ENCODE data around the gene ISL1. TPM values are rescaled to one million over a fixed set of nuclear protein-coding genes. Genes with fewer than 3 reads are reported as not detected.

ISL1 gene
- total RNA-seq = not detected

DNA sequence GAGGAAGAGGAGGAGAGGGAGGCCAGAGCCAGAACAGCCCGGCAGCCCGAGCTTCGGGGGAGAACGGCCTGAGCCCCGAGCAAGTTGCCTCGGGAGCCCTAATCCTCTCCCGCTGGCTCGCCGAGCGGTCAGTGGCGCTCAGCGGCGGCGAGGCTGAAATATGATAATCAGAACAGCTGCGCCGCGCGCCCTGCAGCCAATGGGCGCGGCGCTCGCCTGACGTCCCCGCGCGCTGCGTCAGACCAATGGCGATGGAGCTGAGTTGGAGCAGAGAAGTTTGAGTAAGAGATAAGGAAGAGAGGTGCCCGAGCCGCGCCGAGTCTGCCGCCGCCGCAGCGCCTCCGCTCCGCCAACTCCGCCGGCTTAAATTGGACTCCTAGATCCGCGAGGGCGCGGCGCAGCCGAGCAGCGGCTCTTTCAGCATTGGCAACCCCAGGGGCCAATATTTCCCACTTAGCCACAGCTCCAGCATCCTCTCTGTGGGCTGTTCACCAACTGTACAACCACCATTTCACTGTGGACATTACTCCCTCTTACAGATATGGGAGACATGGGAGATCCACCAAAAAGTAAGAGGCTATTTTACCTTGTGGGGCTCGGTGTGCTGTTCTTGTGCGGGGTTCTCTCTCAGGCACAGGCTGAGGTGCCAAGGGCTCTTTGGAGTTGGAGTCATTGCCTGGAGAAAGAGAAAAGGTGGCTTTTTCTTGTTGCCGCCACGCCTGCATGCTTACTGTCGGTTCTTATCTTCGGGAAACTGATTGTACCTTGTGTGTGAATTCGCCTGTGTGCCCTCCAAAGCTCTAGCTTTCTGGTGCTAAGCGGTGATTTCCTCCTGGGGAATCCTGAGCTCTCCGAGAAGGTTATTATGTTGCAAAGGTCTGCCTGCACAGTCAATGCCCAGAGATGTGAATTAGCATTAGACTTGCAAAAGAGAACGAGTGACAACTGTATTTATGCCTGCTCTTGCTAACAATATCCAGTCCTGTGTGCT, at the start of gene ISL1:
ISL1 (plus strand) TSS at position 318 of the 991 bp plus-strand sequence; CDS start at position 542, 224 bp downstream.
- Mint-ChIP-seq H3K4me3 (peak within 1 kb of the TSS; percentile 48), H3K36me3 (ENCODE audit: low read depth) (peaks cover 9% of the 10 kb centered on the region), H3K27me3 (ENCODE audit: low read depth) (peaks cover 87% of the 10 kb centered on the region), H3K4me1 (ENCODE audit: low read depth) (peaks cover 6% of the 10 kb centered on the region), H3K9me3 (ENCODE audit: insufficient read depth) (no peaks in the 10 kb centered on the region), H3K27ac (peak within 1 kb of the TSS; percentile 43)
- CTCF ChIA-PET = no interaction called here
- ATAC-seq = no peak
- POLR2A ChIA-PET = no interaction called here
- DNase-seq = no peak

DNA sequence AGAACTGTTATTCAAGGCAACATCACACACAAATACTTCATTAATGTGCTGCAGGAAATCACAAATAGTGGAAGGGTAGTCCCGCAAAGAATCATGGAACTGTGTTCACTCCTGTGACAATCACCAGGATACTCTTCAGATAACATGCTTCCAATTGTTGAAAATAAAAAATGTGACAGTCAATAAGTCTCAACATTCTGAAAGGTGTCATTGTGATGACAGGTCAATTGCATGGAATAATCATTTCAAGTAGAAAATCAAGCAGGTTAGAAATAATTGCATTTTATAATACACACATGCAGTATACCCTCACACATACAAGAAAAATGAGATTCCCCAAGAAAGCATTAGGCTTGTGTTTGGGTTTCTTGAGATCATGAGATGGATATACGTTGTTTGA, 46.4 kb upstream of the ISL1 start:
- Mint-ChIP-seq H3K9me3 (ENCODE audit: insufficient read depth) (no peaks in the 10 kb centered on the region), H3K36me3 (ENCODE audit: low read depth) (no peaks in the 10 kb centered on the region), H3K4me1 (ENCODE audit: low read depth) (no peaks in the 10 kb centered on the region), H3K4me3 (no peak overlapping the region), H3K27ac (no peak overlapping the region), H3K27me3 (ENCODE audit: low read depth) (no peaks in the 10 kb centered on the region)
- no peak for ATAC-seq
- POLR2A ChIA-PET = no interaction called here
- CTCF ChIA-PET = no interaction called here
- no peak for DNase-seq

DNA sequence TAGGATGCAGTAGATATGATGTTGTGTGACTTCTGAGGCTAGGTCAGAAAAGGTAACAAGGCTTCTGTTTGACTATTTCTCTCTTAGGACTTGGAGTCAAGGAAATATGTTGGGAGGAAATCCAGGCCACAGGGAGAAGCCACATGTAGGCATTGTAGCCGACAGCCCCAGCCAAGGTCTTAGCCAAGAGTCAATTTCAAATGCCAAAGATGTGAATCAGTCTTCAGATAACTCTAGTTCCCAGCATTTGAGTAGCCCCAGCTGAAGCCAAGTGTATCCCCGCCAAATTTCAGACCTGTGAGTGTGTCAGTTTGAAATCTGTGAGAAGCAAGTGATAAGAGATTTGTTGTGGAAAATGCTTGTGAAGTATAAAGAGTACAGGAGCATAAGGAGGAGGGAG, 38.1 kb upstream of the ISL1 start:
- Mint-ChIP-seq H3K4me3 (no peak overlapping the region), H3K9me3 (ENCODE audit: insufficient read depth) (no peaks in the 10 kb centered on the region), H3K27me3 (ENCODE audit: low read depth) (no peaks in the 10 kb centered on the region), H3K27ac (no peak overlapping the region), H3K36me3 (ENCODE audit: low read depth) (no peaks in the 10 kb centered on the region), H3K4me1 (ENCODE audit: low read depth) (no peaks in the 10 kb centered on the region)
- ChIA-PET POLR2A (no interaction called here), CTCF (no interaction called here)
- no peak for ATAC-seq
- no peak for DNase-seq

DNA sequence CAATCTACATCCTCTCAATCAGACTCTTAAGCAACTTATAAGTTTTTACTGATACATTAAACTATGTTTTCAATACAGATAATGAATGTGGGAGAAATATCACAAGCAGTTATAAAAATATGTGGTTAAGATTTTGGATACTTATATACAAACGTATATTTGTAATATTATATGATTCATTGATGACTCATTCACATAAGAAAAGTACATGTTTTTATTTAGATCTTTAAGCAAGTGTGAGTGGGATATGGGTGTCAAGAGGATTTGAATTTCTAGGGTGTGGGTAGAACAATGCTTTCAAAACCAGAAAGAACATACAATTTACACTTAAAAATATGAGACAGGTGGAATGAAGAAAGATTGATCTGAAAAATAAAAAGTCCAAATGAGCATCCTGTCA, 36.1 kb upstream of the ISL1 start:
- ChIA-PET POLR2A (no interaction called here), CTCF (no interaction called here)
- DNase-seq (no peak), ATAC-seq (no peak)
- Mint-ChIP-seq H3K4me3 (no peak overlapping the region), H3K27ac (no peak overlapping the region), H3K36me3 (ENCODE audit: low read depth) (no peaks in the 10 kb centered on the region), H3K27me3 (ENCODE audit: low read depth) (no peaks in the 10 kb centered on the region), H3K9me3 (ENCODE audit: insufficient read depth) (no peaks in the 10 kb centered on the region), H3K4me1 (ENCODE audit: low read depth) (no peaks in the 10 kb centered on the region)

DNA sequence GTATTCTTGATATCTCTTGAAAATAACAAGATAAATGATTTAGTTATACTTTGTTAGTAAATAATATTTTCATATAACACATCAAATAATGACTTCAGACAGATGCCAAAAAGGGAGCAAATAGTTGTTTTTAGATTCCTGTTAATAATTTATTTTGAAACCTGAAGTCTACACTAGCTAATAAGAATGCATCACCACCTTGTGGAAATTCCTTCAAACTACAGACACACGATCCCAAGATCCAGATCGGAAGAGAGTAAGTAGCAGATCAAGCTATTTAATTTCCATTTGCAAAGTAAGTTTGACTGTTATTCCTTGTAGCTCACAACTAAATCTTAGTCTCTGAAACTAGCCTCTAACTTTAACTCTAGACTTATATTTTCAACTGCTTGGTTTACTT, 35.5 kb upstream of the ISL1 start:
- ATAC-seq = no peak
- ChIA-PET CTCF (interaction anchor here (0.6 kb wide), 1 partner anchor 179 kb away, joined by 3 read pairs; no protein-coding TSS in a partner anchor), POLR2A (no interaction called here)
- no peaks in the 10 kb centered on the region for H3K9me3 Mint-ChIP-seq (ENCODE audit: insufficient read depth)
- H3K4me1 Mint-ChIP-seq (ENCODE audit: low read depth) = no peaks in the 10 kb centered on the region
- DNase-seq = no peak
- no peaks in the 10 kb centered on the region for H3K36me3 Mint-ChIP-seq (ENCODE audit: low read depth)
- H3K27ac Mint-ChIP-seq = no peak overlapping the region
- H3K27me3 Mint-ChIP-seq (ENCODE audit: low read depth) = no peaks in the 10 kb centered on the region
- no peak overlapping the region for H3K4me3 Mint-ChIP-seq

DNA sequence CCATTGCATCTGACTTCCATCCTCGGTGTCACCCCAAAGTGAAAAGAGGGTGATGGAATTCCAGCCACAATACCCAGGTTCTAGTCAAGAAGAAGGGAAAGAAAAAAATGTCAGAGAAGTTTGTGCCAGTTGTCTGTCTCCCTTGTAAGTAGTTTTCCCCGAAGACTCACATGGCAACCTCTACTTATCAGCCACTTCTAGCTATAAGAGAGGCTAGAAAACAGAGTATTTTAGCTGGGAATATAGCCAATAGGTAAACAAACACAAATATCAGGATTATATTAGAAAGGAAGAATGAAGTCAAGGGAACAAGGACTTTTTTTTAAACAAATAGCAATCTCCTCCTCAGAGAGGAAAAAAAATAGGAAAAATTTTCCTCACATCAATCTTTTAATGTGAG, 12.2 kb upstream of the ISL1 start:
- POLR2A ChIA-PET = no interaction called here
- Mint-ChIP-seq H3K27ac (no peak overlapping the region), H3K9me3 (ENCODE audit: insufficient read depth) (no peaks in the 10 kb centered on the region), H3K27me3 (ENCODE audit: low read depth) (no peaks in the 10 kb centered on the region), H3K36me3 (ENCODE audit: low read depth) (no peaks in the 10 kb centered on the region), H3K4me3 (no peak overlapping the region), H3K4me1 (ENCODE audit: low read depth) (no peaks in the 10 kb centered on the region)
- CTCF ChIA-PET = interaction anchor here (0.7 kb wide), 1 partner anchor 11 kb away, joined by 3 read pairs; no protein-coding TSS in a partner anchor
- no peak for ATAC-seq
- DNase-seq = no peak

DNA sequence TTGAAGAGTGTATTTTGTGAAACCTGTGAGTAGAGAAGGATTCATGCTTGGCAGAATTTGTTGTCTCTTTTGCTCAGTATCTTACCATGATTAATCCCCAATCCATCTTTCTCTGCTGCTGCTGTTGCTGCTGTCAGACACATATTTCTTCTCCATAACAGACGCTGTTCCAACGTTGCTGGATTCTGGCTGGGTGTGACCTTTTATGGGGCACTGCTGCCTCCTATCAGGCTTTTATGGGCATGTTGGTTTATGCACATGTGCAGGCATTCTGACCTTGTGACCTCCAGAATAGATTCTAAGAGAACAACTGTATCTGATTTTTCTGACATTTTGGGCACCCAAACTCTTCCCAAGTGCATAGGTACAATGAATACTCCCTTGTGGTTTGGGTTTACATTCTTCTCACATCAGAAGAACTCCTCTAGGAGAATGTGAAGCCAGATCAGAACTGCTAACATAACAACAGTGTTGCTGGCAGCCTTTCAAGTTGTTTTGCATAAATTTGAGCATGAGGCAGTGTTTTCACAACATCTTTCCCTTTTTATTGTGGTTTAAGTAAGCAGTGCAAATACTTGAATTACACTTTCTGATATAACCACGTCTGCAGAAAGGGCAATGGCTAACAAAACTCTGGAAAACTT, 9.2 kb upstream of the ISL1 start:
- ATAC-seq = no peak
- ChIA-PET CTCF (no interaction called here), POLR2A (no interaction called here)
- Mint-ChIP-seq H3K4me3 (no peak overlapping the region), H3K27me3 (ENCODE audit: low read depth) (peaks cover 26% of the 10 kb centered on the region), H3K9me3 (ENCODE audit: insufficient read depth) (peaks cover 5% of the 10 kb centered on the region), H3K27ac (no peak overlapping the region), H3K36me3 (ENCODE audit: low read depth) (peaks cover 5% of the 10 kb centered on the region), H3K4me1 (ENCODE audit: low read depth) (peaks cover 5% of the 10 kb centered on the region)
- DNase-seq = no peak

DNA sequence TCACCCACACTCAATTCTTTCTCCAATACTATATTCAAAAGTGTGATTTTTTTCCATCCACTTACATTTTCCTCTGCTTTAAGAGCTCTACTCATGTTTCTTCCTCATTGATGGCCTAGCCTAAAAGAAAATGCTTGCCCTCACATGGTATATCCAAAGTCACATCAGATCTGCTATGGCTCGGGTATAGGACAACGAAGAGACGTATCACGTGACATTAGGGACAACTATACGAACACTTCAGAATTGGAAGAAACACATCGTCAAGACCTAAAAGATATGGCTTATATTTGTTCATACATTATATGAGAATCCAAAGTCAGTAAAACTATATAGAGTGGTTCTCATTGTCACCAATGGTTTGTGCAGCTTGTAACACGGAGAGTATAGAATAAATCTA, 8.2 kb upstream of the ISL1 start:
- ChIA-PET POLR2A (interaction anchor here (0.6 kb wide), 1 partner anchor 256 kb away, joined by 3 read pairs; no protein-coding TSS in a partner anchor), CTCF (no interaction called here)
- peaks cover 5% of the 10 kb centered on the region for H3K9me3 Mint-ChIP-seq (ENCODE audit: insufficient read depth)
- DNase-seq (no peak), ATAC-seq (no peak)
- H3K27ac Mint-ChIP-seq = no peak overlapping the region
- H3K36me3 Mint-ChIP-seq (ENCODE audit: low read depth) = peaks cover 5% of the 10 kb centered on the region
- H3K4me1 Mint-ChIP-seq (ENCODE audit: low read depth) = peaks cover 5% of the 10 kb centered on the region
- H3K4me3 Mint-ChIP-seq = no peak overlapping the region
- peaks cover 33% of the 10 kb centered on the region for H3K27me3 Mint-ChIP-seq (ENCODE audit: low read depth)

DNA sequence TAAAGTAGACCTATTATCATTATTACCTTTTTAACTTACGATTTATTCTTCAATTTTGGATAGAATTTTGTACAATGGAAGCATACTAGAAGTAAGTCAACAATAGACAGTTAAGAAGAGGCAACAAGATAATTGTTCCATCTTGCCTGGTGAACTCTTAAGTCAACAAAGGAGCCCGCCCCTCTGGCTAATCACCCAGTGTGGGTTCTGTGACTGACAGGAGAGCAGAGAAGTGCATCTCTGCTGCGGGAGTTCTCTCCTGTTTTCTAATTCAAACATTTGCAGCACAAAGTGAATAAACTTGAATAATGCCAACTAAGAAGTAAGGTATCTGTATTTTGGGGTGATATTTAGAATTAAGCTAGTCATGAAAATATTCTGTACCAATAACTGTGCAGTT, 6.7 kb upstream of the ISL1 start:
- Mint-ChIP-seq H3K4me3 (no peak overlapping the region), H3K4me1 (ENCODE audit: low read depth) (peaks cover 5% of the 10 kb centered on the region), H3K36me3 (ENCODE audit: low read depth) (peaks cover 5% of the 10 kb centered on the region), H3K9me3 (ENCODE audit: insufficient read depth) (peaks cover 5% of the 10 kb centered on the region), H3K27ac (no peak overlapping the region), H3K27me3 (ENCODE audit: low read depth) (peaks cover 45% of the 10 kb centered on the region)
- ATAC-seq (no peak), DNase-seq (no peak)
- CTCF ChIA-PET = no interaction called here
- POLR2A ChIA-PET = no interaction called here

DNA sequence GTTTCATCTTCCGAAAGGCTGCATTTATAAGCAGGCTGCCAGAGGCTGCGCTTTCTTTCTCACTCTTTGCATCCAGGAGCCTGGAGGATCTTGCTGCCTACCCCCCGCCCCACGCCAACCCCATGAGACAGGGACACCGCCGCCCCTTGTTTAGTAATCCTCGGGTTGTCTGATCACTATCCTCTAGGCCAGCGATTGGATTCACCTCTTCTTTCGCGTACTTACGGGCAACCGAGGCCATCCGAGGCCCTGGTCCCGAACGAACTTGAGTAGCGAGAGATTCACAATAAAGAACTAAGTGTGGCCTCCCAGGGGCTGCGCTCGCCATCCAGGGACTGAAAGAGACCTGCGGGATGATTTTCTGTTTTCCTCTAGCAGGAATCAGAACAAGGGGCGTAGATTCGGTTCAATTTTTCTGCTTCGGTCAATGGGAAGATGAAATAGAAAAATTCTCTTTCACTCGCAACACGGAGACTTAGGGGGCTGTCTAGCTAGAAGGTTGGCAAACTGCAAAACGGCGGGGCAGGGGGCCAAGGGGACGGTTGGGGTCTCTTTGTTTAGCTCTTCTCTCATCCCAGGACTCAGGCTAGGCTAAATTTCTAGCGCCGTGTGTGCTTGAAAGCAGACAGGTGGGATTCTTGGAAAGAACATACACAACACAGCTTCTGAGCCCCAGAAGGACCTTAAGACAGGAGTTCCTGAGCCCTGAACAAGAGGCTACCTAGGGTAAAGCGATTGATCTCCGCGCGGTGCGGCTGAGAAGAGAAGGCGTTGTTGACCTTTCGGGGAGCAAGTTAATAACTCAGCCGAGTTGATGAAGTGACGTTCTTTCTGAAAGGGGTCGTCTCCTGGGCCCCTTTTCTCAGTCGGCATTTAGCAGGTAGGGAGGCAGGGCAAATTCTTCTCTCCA, 5.8 kb upstream of the ISL1 start:
- POLR2A ChIA-PET = no interaction called here
- ATAC-seq (no peak), DNase-seq (no peak)
- H3K4me1 Mint-ChIP-seq (ENCODE audit: low read depth) = peaks cover 6% of the 10 kb centered on the region
- no peak overlapping the region for H3K4me3 Mint-ChIP-seq
- no peak overlapping the region for H3K27ac Mint-ChIP-seq
- H3K27me3 Mint-ChIP-seq (ENCODE audit: low read depth) = peaks cover 54% of the 10 kb centered on the region
- H3K36me3 Mint-ChIP-seq (ENCODE audit: low read depth) = peaks cover 8% of the 10 kb centered on the region
- peaks cover 5% of the 10 kb centered on the region for H3K9me3 Mint-ChIP-seq (ENCODE audit: insufficient read depth)
- CTCF ChIA-PET = no interaction called here

DNA sequence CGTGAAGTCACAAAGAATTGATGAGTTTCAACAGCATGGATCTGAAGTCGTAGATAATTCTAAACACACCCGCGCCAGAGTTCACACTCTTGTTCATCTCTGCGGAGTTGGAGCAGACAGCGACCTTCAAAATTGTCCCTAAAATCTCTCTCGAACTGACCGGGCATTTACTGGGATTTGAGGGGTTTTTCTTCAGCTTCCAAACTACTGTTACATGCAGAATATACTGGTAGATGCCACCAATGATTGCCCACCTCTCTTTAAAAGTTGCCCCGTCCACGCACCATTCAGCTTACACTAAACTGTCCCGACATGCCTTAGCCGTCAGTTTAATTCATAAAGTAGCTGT, 5.2 kb upstream of the ISL1 start:
- DNase-seq (no peak), ATAC-seq (no peak)
- CTCF ChIA-PET = no interaction called here
- Mint-ChIP-seq H3K9me3 (ENCODE audit: insufficient read depth) (peaks cover 5% of the 10 kb centered on the region), H3K4me1 (ENCODE audit: low read depth) (peaks cover 6% of the 10 kb centered on the region), H3K36me3 (ENCODE audit: low read depth) (peaks cover 9% of the 10 kb centered on the region), H3K27ac (no peak overlapping the region), H3K27me3 (ENCODE audit: low read depth) (peaks cover 59% of the 10 kb centered on the region), H3K4me3 (no peak overlapping the region)
- POLR2A ChIA-PET = no interaction called here
